Activated CD4-positive, CD25-positive, alpha-beta regulatory T cell treated with anti-CD3 and anti-CD28 coated beads, Interleukin-2, amount 50 U/mL, for 72 hours (primary cell): ENCODE data around the gene UNC93B1.

Experiments
- DNase-seq: peaks from one replicate; pipeline ENCODE4 v3.0.0; 2021

The UNC93B1 gene, protein sequence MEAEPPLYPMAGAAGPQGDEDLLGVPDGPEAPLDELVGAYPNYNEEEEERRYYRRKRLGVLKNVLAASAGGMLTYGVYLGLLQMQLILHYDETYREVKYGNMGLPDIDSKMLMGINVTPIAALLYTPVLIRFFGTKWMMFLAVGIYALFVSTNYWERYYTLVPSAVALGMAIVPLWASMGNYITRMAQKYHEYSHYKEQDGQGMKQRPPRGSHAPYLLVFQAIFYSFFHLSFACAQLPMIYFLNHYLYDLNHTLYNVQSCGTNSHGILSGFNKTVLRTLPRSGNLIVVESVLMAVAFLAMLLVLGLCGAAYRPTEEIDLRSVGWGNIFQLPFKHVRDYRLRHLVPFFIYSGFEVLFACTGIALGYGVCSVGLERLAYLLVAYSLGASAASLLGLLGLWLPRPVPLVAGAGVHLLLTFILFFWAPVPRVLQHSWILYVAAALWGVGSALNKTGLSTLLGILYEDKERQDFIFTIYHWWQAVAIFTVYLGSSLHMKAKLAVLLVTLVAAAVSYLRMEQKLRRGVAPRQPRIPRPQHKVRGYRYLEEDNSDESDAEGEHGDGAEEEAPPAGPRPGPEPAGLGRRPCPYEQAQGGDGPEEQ

DNA sequence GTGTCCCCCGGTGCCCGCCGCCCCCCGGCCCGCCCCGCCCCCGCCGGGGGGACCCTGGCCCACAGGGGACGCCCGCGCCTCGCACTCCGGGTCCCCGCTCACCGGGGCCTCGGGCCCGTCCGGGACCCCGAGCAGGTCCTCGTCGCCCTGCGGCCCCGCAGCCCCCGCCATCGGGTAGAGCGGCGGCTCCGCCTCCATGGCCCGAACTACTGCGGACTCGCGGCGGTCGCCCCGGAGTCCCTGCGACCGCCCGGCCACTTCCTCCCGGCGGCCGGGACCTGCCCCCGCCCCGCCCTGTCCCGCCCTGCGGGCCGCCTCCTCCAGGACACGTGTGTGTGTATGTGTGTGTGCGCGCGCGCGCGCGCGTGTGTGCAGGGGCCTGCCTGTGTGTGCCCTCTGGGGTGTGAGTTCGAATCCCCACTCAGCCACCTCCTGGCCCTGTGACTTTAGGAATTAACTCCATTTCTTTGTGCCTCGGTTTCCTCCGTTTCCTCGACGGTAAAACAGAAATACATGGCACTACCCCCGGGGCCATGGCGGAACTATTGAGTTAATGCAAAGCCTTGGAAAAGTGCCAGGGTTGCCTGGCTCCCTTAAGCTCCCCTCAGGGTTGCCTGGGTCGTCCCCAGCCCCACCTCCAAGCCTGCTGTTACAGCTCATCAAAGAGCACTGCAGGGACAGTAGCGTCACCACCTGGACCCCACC is at the start of gene UNC93B1:
UNC93B1 (minus strand) TSS at position 252 of the 705 bp plus-strand sequence; CDS start at position 198, 54 bp downstream.
- peak; percentile 86 for DNase-seq

DNA sequence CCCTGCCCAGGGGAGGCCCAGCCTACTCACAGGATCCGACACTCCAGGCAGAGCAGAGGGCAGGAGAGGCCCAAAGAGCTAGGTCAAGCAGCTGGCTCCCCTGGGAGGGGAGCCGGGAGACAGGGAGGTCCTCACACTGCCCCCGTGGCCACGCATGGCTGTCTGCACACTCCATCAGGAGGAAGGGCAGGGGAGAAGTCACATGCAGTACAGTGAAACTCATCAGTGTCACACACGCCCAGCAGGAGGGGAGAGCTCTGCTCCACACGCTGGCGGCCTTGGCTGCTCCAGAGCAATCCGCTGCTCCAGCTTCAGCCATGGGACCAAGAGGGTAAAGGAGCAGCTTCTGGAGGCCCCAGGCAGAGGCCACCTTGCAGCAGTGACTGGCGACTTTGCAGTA is 49.2 kb upstream of the UNC93B1 start:
- DNase-seq, result no peak

DNA sequence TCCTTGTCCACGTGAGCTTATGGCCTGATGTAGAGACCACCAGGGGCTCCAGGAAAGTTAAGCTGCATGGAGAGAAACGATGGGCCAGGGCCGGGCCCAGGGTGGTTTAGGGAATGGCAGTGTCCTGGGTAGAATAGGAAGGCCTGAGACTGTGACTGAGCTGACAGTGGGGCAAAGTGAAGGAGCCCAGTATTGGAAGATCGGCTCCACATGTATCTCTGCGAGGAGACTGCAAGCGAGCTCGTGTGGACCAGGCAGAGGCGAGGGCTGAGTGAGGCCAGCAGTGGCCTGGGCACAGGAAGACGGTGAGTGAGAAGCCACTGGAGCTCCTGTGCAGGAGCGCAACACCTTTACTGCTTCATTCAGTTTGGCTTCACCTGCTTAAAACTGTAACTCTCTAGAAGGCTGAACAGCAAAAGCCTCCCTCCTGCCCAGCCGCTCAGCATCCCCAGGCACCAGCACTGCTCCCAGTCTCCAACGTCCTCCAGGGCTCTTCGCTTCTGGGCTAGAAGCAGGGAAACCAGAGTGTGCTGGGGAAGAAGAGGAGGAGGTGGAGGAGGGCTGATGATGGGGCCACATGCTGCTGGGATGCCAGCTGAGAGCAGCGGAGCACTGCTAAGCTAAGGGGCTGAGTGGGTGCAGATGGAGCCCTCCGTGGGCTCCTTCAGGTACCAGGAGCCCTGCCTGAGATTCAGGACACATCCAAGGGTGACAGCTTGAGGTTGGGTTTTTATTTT is 48.4 kb upstream of the UNC93B1 start:
- no peak for DNase-seq

DNA sequence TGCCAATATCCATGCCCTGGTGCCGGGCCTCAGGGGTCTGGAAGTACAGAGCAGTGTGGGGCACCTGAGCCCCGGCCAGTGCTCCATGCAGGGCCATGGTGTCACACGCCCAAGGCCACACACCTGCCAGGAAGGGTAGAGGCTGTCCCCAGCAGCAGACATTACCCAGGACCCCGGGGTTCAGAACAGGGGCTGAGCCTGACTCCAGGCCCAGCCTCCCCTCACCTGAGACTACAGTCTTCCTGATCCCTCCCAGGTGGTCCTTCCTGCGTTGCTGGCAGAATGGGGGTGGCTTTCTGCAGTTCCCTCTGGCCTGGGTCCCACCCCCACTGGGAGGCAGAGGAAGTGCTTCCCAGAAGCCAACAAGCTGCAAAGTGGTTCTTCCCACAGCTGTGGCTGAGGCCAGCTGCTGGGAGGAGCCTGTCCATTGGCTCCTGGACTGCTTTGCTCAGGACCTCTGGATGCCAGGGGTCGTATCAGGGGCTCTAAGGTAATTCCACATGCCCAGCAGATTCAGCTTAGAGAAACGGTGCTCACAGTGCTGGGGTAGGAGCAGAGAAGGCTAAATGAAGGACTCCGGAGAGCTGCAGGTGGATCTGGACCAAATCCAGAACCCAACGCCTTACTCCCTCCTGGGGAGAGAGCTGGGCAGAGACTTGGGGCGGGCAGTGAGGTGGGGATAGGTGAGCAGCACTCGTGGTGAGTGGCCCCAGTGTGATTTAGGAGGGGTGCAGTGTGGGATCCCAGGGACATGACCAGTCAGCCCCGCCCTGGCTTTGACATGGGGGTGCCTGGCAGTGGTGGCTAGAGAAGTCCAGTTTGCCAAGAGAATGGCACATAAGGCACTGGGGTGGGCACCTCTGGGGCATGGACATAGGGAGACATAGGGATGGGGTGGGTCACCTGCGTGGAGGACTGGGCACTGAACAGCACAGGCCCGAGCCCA is 47.6 kb upstream of the UNC93B1 start:
- DNase-seq, result no peak

DNA sequence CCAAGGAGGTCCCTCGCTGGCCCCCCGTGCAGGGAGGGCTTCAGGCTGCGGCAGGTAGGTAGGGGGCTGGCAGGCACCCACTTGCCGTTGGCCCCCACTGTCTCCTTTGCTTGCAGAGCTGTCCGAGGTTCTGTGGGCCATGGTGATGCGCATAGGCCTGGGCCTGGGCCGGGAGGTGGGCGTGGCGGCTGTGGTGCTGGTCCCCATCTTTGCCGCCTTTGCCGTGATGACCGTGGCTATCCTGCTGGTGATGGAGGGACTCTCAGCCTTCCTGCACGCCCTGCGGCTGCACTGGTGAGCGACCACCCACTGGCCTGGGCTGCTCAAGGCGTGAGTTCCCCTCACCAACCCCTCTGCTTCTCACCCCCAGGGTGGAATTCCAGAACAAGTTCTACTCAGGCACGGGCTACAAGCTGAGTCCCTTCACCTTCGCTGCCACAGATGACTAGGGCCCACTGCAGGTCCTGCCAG is 46.5 kb upstream of the UNC93B1 start:
- no peak for DNase-seq

DNA sequence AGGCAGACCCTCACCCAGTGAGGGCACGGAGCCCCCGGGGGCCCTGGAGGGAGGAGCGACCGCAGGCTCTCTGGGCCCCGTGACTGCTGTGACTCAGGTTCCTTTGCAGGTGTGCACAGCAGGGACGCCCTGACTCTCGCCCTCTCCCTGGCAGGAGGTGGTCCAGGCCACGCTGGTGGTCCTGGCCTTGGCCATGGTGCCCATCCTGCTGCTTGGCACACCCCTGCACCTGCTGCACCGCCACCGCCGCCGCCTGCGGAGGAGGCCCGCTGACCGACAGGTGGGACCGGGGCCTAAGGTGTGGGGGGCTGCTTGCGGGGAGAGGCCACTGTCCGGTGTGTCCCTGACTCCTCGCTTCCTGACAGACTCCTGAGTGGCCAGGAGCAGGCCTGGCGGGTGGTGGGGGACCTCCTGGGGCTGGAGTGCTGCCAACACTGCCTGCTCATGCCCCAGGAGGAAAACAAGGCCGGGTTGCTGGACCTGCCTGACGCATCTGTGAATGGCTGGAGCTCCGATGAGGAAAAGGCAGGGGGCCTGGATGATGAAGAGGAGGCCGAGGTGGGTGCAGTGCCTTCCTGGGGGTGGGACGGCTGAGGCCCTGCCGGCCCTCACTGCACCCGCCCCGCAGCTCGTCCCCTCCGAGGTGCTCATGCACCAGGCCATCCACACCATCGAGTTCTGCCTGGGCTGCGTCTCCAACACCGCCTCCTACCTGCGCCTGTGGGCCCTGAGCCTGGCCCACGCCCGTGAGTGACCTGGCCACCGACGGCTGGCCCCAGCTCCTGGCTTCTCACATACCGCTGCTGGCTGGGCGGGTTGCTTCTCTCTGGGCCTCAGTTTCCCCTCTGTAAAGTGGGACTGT is 45.8 kb upstream of the UNC93B1 start:
- no peak for DNase-seq

DNA sequence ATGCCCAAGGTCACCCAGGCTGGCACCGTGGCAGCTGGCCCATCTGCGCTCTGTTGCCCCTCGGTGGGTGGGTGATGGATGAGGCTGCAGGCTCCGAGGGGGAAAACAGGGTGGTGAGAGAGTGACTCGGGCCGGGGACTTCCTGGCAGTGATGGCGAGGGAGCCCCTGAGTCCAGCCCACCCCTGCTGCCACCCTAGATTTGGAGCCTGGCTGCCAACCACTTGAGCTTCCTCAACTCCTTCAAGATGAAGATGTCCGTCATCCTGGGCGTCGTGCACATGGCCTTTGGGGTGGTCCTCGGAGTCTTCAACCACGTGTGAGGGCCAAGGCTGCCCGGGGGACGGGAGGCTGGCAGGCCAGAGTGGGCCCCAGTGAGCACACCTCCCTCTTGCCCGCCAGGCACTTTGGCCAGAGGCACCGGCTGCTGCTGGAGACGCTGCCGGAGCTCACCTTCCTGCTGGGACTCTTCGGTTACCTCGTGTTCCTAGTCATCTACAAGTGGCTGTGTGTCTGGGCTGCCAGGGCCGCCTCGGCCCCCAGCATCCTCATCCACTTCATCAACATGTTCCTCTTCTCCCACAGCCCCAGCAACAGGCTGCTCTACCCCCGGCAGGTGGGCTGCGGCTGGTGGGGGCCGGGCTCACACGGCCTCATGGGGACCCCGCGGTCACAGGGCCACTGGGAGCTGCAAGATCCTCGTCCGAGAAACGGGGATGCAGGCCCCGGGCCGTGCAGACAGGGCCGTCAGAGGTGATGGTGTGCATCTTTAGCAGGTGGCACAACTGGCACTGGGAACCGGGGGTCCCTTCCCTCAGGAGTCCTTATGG is 45.0 kb upstream of the UNC93B1 start:
- no peak for DNase-seq

DNA sequence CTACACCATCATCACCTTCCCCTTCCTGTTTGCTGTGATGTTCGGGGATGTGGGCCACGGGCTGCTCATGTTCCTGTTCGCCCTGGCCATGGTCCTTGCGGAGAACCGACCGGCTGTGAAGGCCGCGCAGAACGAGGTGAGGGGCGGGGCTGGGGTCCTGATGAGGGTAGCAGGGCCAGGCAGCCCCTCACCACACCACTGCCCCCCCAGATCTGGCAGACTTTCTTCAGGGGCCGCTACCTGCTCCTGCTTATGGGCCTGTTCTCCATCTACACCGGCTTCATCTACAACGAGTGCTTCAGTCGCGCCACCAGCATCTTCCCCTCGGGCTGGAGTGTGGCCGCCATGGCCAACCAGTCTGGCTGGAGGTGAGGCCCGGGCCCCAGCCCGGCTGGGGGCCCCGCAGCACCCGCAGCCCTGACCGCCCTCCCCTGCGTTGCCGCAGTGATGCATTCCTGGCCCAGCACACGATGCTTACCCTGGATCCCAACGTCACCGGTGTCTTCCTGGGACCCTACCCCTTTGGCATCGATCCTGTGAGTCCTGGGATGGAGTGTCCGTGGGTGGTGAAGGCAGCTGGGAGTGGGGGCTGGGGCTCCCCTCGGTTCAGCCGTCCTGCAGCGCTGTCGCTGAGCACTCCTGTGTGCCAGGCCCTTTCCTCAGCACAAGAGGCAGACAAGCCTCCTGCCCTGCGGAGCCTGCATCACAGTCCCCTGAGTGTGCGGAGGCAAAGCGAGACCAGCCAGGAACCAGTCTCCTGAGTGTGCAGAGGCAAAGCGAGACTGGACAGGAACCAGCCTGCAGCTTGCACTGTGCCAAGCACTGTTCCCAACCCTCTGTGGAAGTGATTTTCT is 43.8 kb upstream of the UNC93B1 start:
- no peak for DNase-seq

DNA sequence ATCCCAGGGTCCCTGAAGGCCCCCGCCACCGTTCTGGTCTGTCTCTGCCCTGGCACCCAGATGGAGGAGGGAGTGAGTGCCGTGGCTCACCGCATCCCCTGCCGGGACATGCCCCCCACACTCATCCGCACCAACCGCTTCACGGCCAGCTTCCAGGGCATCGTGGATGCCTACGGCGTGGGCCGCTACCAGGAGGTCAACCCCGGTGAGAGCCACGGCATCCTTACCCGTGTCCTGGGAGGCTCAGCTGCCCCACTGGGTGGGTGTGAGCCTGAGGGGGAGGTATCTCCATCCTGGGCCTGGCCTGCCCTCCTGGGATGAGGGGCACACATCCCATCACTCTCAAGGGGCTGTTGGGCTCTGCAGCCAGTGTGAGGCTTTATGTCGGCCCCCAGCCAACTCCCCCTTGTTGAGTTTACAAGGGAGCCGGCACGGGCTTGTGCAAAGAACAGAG is 41.0 kb upstream of the UNC93B1 start:
- no peak for DNase-seq

DNA sequence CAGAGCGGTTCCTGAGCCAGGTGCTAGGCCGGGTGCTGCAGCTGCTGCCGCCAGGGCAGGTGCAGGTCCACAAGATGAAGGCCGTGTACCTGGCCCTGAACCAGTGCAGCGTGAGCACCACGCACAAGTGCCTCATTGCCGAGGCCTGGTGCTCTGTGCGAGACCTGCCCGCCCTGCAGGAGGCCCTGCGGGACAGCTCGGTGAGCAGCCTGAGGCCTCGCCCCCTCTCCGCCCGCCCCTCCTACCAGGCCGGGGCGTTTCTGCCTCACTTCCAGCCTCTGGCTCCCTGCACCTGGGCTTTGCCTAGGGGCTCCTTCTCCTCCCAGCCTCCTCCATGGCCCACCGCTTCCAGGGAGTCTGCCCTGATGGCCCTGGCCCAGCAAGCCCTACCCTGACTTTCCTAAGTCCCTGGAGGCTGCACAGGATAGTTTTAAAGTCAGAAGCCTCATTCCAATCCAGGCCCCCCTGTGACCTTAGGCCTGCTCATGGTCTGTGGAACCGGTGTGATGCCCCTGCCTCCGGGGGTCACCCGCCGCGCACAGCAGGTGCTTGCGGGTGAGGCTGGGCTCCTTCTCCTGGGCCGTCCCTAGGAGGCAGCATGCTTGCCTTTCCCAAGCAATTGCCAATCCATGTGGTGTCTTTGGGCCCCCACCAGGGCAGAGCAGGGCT is 40.4 kb upstream of the UNC93B1 start:
- DNase-seq, result no peak

DNA sequence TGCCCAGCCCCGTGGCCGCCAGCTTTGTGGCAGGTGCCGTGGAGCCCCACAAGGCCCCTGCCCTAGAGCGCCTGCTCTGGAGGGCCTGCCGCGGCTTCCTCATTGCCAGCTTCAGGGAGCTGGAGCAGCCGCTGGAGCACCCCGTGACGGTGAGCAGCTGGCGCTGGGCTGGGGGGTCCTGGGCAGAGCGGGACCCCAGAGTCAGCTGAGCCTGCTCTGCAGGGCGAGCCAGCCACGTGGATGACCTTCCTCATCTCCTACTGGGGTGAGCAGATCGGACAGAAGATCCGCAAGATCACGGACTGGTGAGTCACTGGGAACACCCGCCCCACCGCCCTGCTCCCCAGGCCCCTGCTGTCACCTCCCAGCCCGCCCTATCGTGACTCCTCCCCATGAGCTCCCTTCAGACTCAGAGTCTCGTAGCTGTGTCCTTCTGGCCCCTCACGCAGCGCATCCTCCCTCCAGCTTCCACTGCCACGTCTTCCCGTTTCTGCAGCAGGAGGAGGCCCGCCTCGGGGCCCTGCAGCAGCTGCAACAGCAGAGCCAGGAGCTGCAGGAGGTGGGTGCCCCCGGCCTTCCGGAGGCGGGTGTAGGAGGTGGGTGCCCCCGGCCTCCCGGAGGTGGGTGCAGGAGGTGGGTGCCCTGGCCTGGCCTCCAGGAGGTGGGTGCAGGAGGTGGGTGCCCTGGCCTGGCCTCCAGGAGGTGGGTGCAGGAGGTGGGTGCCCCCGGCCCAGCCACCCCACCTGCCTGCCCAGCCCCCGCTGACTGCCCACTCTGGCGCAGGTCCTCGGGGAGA is 39.6 kb upstream of the UNC93B1 start:
- no peak for DNase-seq

DNA sequence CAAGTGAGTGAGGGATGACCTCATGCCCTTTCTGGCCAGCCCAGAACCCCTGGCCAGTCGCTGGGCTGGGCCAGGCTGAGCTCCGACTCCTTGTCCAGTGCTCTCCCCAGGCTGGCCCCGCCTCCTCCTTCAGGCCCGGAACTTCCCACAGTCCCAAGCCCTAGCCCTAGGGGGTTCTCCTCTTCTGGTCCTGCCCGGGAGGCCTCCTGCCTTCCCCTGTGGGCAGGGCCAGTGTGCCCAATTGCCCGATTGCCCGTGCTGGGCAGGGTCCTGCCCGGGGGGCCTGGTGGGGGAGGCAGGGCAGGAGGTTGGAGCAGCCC is 39.1 kb upstream of the UNC93B1 start:
- DNase-seq, result no peak

DNA sequence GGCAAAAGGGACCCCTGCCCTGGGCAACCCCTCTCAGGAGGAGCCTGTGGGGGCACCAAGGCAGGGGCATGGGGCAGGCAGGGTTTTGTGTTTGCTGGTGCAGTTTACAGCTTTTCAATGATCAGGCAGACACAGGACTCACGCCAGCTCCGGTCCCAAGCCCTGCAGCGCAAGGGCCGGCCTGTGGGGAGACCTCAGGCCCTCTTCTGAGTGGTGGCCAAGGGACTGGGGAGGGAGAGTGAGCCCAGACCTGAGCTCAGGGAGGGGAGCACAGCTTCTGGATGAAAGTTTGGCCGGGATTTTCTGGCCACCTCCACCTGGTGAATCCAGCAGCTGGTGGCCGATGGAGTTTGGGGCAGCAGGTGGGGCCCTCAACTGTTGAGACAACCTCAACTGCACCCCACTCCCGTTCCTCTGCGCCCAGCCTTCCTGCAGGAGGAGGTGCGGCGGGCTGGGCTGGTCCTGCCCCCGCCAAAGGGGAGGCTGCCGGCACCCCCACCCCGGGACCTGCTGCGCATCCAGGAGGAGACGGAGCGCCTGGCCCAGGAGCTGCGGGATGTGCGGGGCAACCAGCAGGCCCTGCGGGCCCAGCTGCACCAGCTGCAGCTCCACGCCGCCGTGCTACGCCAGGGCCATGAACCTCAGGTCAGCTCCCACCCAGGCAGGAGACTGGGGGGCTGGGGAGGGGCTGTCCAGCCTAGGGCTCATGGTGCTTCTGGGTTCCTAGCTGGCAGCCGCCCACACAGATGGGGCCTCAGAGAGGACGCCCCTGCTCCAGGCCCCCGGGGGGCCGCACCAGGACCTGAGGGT is 38.5 kb upstream of the UNC93B1 start:
- DNase-seq, result no peak

DNA sequence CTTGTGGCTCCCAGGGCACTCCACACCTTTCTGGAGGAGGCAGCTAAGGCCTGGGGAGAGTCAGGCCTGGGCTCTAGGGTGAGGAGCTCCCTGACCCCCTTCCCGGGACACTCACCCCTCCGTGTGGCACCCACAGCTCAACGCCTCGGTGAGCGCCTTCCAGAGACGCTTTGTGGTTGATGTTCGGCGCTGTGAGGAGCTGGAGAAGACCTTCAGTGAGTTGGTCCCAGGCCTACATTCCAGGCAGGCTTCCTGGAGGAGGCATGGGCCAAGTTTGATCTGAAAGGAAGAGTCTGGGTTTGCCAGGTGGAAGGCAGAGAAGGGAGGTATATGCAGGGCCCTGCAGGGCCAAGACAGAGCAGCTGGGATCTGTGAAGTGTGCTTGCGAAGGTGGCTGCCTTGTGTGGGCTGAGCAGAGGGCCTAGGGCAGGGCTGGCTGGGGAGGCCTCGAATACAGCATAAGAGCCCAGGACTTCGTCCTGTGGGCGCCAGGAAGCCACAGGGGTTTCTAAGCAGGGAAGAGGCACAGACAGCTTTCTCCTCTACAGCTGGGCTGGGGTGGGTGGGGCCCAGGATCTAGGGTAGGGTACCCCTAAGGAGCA is 37.8 kb upstream of the UNC93B1 start:
- no peak for DNase-seq

DNA sequence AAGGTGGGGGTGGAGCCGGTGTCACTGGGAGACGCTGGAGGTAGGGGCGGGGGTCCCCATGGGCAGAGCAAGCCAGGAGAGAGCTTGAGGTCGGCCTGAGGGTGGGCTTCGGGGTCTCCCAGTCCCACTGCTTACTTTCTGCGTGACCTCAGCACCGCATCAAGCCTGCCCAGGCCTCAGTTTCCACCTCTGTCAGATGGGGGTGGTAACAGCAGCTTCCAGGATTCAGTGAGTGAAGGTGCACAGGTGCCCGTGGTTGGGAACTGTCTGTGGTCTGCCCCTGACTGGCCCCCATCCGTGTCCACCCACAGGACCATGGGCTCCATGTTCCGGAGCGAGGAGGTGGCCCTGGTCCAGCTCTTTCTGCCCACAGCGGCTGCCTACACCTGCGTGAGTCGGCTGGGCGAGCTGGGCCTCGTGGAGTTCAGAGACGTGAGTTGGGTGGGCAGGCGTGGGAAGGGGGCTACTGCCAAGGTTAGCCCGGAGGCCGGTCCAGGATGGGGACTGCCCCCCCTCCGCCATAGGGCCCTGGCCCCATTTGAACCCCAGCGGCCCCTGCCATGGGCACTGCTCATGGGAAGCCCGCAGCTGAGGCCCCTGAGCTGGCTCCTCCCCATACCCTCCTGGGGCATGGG is 37.2 kb upstream of the UNC93B1 start:
- no peak for DNase-seq
